Daoy (cell line): Measurements from ENCODE around the gene WDR33. TPM values are rescaled to one million over a fixed set of nuclear protein-coding genes. Genes with fewer than 3 reads are reported as not detected.

ENCODE experiments used
- DNase-seq: peaks from one replicate; pipeline ENCODE4 v3.0.0-alpha.2; 2015; ENCODE audit warnings: low read depth
- total RNA-seq: library from RNA; depleted of rRNA; stranded (reverse); fragments of >200 nt; shearing (Covaris generic); gene quantifications from 2 replicates; pipeline ENCODE4 v1.2.3, GENCODE V29; 2014; rRNA removed

Gene WDR33
- total RNA-seq, 1 experiment from 2014 or later = 21.9 TPM

DNA sequence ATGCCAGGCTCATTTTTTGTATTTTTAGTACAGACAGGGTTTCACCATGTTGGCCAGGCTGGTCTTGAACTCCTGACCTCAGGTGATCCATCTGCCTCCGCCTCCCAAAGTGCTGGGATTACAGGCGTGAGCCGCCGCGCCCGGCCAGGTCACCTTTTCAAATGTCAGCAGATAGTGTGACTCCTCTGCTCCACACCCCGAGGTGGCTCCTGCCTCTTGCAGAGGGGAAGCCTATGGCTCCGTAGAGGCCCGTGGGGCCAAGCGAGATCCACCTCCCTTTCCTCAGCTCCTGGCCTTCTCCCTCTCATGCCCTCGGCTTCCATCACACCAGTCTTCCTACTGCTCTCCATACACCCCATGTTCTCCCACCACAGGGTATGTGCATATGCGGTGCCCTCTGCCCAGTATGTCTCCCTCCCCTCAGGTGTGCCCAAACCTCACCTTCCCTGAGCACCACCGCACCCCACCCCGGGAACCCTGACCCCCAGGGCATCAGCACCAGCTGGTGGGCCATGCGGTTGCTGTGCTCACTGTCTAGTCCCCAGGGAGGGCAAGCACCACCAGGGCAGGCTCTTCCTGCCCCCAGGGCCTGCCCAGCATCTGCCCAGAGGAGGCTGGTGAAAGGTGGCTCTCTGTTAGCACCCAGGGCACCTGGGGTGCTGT lies 154.3 kb downstream of the WDR33 start:
- no peak for DNase-seq

DNA sequence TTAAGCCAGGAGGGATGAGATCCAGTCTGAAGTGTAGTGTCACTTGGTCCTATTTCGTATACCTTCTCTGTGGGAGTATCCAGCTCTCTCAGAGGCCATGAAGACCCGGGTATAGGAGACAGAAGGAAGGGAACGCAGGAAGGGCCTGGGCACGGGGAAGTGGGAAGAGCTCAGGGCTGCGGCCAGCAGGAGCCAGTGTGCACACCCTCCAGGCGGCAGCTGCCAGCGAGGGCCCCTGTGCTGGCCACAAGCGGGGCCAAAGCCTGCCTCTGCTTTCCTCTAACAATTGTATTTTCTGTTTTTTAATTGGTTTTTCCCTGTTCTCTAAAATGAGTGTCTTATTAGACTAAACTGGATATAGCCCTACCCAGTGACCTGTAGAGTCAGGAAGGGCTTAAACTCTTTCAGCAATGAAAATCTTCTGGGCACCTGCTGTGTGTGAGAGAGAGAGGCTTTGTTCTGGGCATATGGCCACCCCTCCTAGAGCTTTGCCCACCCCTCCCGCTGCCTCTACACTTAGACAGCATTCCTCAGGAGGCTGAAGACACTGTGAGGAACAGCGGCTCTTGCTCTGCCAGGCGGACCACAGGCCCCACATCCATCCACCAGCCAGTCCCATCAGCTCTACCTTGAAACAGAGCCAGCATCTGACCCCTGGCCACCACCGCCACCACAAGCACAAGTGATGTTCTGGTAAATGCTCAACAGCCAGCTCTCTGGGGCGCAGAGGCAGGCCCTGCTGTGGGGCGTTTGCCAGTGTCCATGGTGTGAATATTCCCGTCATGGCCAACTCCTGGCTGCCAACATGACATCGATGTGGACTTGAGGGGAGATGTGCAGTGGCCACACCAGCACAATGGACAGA lies 155.5 kb downstream of the WDR33 start:
- DNase-seq = no peak

DNA sequence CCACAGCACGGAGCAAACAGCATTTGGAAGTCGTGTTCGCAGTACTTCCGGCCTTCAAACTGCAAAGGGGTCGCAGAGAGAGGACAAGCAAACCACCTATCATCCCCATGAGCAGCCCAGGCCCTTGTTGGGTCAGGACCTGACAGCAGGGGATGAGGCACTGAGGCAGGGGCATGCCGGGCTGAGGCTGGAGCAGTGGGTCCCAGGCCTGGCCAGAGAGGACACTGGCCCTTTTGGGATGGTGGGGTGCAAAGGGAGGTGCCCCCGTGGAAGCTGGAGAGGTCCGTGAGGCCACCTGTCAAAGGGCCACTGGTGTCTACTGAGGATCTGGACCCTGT lies 156.2 kb downstream of the WDR33 start:
- DNase-seq = no peak

DNA sequence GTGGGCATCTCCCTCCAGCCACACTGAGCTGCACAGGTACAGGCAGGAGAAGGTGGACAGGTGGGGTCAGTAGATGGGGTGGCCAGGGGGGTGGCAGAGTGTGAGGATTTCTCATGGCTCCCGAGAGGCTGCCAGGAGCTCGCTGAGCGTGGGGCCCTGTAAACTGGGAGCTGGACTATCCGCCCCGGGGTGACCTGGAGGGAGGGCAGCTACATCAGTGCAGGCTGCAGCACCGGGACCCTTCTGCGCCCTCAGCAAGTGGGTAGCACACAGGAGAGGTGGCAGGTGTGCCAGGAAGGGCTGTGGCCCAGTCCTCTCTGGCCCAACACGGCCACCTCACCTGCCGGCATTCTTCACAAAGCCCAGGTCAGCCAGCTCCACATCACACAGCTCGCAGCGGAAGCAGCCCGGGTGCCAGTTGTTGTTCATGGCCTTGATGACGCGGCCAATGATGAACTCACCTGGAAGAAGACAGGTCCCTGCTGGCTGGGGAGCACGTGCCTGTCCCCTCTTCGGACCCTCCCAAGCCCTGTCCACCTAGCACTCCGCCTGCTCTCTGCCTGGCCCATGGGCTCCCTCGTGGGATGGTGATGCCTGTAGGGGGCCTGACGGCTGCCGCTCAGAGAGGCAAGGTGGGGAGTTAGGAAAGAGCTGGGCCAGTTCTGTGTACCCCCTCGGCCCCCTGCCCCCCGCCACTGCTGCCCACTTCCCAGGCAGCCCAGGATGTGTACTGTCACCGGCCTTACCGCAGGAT lies 156.7 kb downstream of the WDR33 start:
- no peak for DNase-seq

DNA sequence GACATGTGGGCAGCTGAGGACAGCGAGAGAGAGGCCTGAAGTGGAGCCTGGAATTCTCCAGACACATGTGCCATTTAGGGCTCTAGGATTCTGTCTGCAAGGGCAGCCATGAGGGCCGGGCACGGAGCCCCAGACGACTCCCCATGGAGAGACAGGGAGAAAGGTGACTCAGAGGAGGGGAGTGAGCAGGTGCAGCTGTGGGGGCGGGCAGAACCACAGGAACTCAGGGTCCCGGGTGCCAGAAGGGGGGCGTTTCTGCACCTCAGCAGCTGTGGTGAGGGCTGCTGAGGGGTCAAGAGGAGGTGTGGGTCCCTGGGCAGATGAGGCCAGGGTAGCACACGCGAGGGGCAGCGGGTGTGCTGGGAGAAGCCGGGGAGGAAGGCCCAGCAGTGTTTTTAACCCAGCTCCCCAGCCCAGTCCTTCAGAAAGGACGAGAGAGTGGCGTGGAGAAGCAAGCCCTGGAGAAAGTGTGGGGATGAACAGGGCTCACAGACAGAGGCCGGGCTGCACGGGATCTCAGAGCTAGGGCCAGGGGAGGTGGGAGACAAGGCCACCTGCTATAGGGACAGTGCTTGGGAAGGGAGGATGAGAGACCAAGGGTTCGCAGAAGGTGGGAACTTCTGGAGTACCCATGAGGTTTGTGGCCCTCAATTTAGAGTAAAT lies 157.4 kb downstream of the WDR33 start:
- no peak for DNase-seq

DNA sequence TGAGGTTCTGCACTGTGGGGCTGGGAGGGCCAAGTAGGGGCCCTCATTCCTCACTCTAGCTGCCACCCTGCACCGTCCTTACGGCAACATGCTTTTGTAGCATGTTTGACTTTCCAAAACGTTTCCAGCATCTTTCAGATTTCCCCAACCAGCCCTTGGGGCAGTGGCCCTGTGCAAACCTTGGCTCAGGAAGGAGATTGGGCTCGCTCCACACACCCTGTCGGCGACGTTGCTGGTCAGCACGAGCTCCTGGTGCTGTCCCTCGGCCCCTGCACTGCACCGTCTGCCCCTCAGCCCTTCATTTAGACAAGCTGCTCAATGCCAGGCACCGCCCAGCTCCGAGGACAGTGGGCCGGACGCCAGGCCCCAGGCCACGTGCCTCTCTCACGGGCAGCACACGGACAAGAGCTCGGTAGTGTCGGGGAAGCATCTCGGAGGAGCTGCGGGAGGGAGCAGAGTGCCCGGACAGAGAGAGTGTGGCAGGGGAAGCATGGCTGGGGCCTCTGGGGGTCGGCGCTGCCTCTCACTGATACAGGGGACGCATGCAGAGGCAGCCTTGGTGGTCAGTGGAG lies 158.1 kb downstream of the WDR33 start:
- no peak for DNase-seq

DNA sequence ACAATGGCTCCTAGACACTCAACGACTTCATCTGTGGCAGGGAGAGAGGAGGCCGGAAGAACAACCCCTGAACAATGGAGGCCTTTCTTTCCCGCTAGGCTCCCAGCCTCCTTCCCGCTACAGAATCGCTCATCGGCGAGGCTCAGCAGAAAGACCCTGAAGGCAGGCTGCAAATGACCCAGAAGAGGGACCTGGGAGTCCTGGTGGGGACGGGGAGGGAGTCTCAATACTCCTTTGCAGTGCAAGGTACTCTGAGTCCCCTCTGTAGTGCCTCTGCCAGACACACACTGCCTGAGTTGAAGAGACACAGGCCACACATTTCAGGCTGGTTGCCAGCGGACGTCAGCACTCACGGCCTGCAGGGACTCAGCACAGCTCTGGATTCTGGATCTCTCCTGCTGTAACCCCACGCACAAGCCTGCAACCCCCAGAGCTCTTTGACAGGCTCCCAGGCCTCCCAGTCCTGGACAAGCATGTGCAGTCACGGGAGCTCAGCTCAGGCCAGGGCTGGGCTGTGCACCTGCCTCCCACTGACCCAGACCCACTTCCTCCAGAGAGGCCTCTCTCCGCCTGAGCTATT lies 158.9 kb downstream of the WDR33 start:
- no peak for DNase-seq

DNA sequence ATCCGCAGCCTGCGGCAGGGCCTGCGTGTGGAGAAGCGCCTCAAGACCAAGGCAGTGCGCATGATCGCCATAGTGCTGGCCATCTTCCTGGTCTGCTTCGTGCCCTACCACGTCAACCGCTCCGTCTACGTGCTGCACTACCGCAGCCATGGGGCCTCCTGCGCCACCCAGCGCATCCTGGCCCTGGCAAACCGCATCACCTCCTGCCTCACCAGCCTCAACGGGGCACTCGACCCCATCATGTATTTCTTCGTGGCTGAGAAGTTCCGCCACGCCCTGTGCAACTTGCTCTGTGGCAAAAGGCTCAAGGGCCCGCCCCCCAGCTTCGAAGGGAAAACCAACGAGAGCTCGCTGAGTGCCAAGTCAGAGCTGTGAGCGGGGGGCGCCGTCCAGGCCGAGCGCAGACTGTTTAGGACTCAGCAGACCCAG lies 159.6 kb downstream of the WDR33 start:
- no peak for DNase-seq

Other genes with a start within 250 kb of the WDR33 start
- gene GPR17, start 165.0 kb downstream of the WDR33 start, total RNA-seq = not detected in 2 replicates
- 0.51 TPM in 1 of 2 replicates, not detected in the other for gene LIMS2, start 135.6 kb downstream of the WDR33 start, total RNA-seq
- 6.0 and 6.1 TPM in 2 replicates for gene SFT2D3, start 109.7 kb downstream of the WDR33 start, total RNA-seq
- 19.1 and 33.3 TPM in 2 replicates for gene POLR2D, start 47.0 kb upstream of the WDR33 start, total RNA-seq
- gene AMMECR1L, start 74.8 kb upstream of the WDR33 start, total RNA-seq = 11.9 and 12.1 TPM in 2 replicates
- 6.9 TPM in 2 replicates for gene SAP130, start 216.9 kb upstream of the WDR33 start, total RNA-seq